HG02642 (cell line): Measurements from ENCODE around the gene LCNL1.

Experiments used
- ATAC-seq: cut with Tn5 transposase; IDR thresholded peaks from one replicate; pipeline ENCODE4 v1.9.1; 2021; ENCODE audit warnings: mild to moderate bottlenecking; ENCODE audit not compliant: unreplicated experiment, poor library complexity

LCNL1 gene

DNA sequence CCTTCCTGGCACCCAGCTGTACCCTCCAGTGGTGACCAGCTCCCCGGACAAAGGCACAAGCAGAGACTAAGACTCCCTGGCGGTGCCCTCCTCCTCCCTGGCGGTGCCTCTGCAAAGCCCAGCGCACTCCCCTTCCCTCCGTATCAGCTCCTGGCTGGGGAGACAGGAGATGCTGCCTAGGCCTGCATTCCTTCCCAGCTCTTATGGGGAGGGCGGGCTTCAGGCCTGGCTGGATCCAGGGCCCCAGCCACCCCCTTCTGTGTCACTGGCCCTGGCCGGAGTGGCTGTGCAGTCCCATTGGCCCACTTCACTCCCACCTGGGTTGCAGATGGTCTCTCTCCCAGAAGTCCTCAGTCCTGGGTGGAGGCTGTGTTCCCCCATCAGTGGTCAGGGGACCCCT, 24.3 kb upstream of the LCNL1 start:
- no peak for ATAC-seq

DNA sequence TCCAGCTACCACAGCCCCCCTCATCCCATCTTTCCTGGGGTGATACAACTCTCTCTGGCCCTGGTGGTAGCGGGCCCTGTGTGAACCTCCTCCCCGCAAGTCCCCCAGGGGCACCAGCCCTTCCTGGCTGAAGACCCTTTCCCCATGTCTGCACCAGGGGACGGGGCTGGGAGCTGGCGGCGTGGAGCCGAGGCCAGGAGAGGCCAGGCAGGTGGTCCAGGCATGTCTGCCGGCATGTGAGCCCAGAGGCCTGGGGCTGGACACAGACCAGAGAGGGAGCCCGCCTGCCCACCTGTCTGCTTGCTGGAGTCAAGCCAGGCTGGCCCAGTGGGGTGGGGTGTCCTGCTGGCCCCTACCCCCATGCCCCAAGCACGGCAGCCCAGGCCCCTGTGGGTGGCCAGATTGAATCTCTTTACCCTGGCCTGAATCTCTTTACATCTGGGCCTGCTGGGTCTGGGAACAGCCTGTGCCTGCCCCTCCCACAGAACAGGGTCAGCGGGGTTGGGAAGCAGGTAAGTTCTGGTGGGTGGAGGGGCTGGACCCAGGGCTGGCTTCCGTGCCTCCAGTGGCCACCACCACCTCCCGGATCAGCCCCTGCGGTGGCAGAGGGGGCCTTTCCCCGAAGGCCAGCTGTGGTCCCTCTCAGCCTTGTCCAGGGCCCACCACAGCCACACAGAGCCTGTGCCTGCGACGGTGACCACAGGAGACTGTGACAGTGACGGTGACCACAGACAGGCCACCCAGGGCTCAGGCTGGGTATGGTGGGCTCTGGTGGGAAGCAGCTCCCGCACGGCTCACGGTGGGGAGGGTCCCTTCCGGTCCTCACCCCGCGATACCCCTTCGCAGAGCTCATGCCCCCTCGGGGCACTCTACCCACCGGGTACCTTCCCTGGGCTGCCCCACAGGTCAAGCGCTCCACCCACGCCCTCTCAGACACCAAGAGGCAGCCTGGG, 23.6 kb upstream of the LCNL1 start:
- ATAC-seq = no peak

DNA sequence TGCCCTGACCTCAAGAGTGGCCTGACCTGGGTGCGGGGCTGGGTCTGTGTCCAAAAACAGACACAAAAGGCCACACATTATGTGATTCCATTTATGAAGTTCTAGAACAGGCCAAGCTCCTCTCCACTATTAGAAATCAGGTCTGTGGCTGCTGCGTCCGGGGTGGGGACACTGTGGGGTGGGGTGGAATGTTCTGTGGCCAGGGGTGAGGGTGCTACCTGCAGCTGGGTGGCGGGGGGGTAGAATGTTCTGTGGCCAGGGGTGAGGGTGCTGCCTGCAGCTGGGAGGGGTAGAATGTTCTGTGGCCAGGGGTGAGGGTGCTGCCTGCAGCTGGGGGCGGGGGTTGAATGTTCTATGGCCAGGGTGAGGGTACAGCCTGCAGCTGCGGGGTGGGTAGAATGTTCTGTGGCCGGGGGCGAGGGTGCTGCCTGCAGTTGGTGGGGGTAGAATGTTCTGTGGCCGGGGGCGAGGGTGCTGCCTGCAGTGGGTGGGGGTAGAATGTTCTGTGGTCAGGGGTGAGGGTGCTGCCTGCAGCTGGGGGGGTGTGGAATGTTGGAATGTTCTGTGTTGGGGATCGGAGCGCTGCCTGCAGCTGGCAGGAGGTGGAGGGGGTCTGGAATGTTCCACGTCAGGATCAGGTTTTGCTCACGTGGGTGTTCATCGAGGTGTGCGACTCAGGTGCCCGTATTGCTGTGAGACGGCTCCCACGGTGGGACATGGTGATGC, 22.4 kb upstream of the LCNL1 start:
- no peak for ATAC-seq

DNA sequence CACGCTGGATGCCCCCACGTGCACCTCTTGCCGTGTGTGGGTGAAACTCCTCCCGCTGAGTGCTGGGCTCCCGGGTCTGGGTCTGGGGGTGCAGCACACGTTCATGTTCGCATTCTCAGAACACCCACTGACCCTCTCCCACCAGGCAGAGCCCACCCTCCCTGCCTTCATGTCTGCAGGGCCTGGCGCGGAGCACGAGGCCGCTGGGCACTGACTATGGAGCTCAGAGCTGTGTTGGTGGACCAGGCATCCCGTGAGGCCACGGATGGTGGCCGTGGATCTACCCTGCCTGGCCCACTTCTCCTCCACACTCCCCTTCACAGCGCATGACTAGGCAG, 21.9 kb upstream of the LCNL1 start:
- ATAC-seq = no peak

DNA sequence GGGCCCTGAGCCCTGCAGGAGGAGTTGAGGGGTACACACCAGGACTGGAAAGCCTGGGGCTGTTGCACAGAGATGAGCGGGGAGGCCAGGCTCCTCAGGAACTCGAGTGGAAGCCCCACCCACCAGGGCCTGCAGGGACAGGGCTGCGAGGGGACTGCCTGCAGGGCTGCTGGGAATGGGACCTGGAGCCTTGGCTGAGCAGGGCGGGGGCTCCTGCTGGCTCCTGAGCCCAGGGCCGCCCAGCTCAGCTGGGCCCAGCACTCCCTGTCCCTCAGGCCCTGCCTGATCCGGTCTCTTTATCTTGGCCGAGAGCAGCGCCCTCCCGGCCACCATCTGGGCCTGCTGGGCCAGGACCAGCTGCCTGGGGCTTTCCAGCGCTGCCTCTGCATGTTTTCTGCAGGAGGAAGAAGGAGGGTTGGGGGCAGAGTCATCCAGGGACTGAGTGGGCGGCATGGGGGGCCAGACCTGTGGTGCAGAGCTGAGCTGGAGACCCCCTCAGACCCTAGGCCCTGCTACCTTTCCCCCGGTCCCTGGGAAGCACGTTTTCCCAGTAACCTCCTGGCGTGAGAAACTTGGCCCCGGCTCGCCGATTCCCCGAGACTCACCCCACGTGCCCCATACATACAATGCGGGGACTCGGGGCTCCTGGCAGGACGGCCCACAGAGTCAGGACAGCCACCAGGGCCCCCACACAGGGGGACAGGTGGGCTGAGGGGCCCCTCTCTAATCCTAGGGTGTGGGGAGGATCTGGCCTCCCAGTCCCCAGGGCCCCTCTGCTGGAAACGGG, 21.3 kb upstream of the LCNL1 start:
- no peak for ATAC-seq

DNA sequence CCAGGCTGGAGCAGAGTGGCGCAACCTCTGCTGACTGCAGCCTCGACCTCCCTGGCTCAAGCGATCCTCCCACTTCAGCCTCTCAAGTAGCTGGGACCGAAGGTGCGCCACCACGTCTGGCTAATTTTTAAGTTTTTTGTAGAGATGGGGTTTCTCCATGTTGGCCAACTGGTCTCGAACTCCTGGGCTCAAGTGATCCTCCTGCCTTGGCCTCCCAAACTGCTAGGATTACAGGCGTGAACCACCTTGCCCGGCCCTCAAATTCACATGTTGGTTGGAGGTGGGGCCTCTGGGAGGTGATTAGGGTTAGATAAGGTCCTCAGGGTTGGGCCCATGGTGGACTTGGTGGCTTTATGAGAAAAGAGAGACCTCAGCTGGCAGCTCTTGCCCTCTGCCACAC, 20.6 kb upstream of the LCNL1 start:
- no peak for ATAC-seq

DNA sequence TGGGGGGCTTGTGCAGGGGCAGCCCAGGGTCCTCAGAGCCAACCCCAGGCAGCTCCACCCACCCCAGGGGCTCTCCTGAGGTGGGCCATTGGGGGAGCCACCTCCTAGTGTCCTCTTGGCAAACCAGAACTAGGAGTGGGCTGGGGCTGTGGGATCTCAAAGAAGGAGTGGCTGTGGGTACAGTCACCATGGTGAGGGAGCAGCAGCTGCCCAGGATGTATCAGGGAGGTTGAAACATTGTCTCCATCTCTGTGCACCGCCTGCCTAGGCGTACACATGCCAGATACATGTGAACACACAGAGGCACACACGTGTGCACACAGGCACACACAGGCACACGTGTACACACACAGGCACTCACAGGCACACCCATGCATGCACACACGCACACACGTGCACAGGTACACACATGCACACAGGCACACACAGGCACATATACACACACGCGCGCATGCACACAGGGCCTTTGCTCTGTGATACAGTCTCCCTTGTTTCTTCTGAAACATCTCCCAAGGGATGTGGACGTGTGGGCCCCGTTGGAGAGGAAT, 20.0 kb upstream of the LCNL1 start:
- ATAC-seq = no peak

DNA sequence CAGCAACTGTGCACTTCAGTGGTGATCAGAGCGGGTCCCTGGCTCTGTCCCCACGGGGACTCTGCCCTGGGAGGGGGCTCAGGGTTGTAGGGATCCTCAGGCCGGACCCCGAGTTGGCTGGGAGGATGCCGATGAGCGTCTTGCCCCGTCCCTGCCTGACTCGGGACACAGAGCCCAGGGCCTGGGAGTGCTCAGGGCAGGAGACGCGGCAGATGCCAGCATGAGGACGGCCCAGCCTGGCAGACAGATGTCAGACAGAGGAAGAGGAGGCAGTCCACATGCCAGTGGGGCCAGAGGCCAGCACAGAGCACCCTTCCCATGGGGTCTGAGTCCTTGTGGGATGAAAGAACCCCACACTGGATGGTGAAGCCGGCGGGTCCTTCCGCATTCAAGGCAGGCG, 19.5 kb upstream of the LCNL1 start:
- ATAC-seq = no peak

DNA sequence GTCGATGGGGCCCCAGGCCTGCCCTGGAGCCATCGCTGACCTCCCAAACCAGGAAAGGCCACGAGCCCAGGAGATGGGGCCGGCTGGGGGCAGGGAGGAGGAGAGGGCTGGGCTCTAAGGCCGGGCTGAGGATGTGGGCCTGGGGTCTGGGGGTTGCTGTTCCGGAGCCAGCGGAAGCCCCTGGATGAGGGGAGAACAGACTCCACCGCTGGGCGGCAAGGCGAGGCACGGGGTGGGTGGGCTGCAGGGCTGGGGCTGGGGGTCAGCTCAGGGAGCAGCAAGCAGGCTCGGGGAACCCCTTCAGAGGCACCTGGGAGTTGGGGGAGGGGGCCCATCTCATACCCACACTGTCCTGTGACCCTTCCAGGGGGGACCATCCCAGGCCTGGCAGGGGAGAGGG, 19.0 kb upstream of the LCNL1 start:
- ATAC-seq = no peak

DNA sequence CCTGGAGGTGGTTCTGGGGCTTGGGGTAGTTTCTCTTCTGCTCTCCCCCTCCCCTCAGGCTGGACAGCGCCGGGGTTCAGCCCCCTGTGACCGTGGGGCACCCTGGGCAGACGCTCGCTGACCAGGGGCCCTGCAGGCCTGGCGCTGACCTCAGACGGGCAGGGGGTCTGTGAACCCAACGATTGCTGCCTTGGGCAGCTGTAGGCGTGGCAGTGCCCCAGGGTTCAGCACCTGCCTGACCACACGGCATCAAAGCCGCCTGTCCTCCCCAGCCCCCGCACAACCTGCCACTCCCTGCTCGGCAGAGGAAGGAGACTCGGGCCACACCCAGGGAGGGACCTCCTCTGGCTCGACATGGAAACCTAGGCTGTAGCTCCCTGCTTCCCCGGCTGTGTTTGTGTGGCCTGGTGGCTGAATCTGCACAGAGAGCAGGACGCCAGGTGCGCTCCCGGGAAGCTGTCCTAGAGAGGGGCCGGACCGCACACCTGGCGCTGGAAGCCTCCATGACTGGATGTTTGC, 18.6 kb upstream of the LCNL1 start:
- ATAC-seq = no peak

DNA sequence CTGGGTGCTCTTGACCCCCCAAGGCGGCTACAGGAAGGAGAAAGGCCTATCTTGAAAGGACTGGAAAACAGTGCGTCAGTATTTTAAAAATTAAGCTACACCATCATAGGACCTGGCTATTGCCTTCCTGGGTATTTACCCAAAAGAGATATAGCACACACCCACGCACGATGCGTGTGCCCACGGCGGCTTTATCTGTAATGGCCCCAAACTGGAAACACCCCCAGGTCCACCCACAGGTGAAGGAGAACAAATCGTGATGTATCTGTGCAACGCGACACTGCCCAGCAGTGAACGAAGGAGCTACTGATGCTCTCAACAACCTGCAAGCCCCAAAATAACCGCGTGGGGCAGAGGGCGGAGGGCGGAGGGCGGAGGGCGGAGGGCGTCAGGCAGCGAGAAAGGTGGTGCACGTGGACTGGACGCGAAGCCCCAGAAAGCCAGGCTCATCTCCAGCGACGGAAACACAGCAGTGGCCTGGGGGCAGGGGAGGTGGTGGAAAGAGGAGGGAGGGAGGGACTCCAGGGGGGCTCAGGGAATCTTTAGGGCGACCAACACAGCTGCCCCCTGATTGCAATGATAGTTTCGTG, 17.9 kb upstream of the LCNL1 start:
- no peak for ATAC-seq

DNA sequence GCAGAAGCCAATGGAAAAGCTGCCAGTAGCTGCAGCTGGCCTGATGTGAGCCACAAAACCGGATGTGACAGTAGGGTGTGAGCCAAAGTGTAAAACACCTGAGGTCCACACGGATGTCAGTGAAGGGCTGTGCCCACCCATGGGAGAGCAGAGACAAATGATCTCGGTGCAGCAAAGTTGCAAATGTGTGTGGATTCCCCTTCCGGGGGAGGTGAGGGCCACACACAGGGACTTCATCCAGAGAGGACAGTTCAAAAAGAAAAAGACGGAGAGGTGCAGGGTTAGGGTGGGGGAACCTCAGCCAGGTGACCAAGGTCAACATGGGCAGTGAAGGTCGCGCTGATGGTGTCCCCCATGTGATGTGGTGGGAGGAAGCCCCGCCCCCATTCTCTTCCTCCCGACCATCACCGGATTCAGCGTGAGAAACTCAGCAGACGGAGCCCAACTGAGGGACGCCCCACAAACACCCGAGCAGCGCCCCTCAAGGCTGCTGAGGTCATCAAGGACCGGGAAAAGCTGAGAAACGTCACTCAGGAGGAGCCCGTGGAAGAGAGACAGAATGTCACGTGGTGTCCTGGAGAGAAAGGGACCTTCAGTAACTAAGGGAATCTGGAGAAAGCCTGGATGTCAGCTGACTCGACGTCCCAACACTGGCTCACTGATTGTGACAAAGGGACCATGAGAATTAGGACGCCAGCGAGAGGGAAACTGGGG, 16.9 kb upstream of the LCNL1 start:
- ATAC-seq = no peak

DNA sequence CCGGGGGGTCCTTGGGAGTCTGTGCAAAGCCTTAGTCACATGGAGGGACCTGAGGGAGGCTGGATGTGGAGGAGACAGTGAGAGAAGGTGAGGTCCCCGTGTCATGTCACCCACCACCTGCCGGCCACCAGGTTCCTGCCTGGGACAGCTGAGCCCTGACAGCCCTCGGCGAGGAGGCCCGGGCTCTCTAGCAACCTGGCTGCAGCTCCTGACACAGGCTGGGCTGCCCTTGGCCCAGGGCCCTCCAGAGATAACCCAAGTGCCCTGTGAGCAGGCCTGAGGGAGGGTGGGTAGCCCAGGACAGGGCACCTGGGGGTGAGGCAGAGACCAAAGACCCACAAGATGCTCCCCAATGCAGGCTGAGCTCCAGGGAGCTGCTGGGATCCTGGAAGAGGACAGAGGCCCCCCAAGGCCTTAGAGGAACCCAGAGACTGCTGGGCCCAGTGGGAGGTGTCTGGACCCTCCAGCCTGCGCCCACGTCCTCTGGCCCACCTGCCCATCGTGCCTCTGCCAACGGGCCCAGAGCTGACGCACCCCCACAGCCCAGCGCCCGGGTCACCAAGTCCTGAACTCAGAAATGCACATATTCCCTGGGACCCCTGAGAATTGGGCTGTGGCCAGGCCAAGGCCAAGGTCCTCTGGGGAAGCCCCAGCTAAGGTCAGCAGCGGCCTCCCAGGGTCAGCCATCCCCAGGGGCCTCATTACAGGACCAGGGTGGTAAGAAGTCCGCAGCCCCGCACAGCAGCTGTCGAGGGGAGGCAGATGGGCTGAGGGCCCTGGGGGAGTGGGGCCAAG, 14.3 kb upstream of the LCNL1 start:
- ATAC-seq = no peak

DNA sequence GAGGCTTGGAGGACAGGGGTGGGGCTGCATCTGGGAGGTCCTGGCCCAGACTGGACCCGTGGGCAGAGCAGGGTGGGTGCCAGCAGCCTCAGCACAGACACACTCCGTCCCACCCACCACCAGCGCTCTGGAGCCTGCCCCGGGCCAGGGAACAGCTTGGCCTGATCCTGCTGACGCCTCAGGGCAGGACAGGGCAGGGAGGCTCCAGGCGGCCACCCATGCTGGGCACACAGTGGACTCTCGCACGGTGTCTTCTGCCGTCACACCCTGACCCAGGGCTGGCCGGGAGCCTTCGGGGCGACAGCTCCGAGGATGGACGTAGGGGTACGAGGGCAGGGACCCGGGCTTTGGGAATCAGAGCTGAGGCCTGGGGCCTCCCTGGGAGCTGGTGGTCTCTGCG, 13.6 kb upstream of the LCNL1 start:
- no peak for ATAC-seq

DNA sequence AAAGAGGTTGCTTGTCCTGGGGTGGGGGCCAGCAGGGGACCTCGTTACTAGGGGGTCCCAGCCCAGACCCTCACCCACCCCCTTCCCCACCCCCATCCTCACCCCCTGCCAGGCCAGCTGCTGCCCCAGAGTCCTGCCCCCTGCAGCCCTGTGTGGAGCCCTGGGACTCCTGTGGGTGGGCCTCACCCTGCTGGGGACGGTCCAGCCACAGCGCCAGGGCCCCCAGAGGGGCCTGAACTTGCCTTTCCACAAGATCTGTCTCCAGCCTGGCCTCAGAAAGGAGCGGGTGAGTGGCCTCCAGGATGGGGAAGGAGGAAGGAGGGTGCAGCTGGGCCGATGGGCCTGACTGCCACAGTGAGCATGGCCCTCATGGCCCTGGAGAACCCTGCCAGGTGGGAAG, 13.0 kb upstream of the LCNL1 start:
- ATAC-seq = no peak

DNA sequence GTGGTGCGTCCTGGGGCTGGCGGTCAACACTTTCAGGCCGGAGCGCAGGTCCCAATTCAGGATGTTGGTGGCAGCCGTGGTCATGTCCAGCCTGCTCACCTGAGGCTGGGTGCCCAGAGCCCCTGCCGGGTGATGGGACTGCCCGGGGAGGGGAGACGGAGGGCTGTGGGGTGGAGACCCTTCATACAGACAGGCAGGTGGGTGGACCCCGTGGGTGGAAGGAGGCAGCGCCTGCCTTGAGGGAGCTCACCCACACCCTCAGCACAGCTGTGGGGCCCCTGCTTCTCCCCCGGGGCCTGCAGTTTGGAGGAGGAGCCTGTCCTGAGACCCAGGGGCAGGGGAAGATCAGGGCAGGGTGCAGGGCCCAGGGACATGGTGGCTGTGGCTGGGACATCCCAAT, 12.4 kb upstream of the LCNL1 start:
- ATAC-seq = no peak

DNA sequence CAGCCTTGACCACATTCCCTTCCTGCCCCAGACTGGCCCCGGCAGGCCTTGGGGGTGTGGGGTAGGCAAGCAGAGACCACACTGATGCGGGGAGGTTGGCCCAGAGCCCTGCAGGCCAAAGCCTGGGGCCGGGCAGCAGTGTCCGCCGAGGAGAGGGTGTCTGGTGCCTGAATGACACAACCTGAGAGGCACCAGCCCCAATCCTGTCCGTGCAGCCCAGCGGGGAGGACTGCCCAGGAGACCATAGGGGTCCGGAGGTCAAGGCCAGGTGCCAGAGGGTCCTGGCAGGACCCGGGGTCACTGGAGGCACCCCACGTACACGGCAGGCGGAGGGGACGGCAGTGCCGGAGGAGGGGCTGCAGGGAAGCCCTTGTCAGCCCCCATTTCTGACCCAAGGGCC, 11.0 kb upstream of the LCNL1 start:
- ATAC-seq = no peak

DNA sequence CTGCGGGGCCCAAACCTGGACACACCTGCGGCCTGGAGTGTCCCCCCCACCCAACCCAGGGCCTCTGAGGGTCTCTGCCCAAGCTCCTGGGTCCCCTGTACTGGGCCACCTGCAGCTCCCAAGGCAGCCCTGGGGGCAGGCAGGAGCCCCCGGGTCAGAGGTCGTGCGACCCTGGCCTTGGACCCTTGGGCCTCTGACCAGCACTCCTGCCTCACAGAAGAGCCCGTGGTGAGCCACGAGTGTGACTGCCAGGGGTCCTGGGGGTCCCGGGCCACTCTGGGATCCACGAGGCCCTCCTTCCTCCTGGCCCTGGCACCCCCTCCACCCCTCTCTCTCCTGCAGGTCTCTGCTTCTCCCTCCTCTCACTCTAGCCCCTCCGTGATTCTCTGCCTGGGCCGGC, 10.5 kb upstream of the LCNL1 start:
- no peak for ATAC-seq

DNA sequence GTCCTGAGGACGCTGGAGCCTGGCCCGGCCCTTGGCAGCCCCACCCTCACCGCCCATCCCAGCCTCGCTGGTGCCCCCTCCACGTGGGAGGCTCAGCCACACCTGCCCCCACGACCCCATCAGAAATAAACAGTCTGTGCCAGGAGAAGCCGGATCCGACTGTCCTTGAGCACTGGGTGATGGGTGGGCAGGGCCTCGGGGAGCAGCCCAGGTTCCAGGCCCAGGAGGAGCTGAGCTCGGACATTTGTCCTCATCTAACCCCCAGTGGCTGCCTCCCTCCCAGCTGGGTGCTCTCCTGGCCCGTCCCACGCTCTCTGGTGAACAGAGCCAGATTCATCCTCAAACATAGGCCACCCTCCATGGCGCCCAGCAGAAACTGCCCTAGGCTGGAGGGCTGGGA, 10.1 kb upstream of the LCNL1 start:
- no peak for ATAC-seq
